CD4-positive, CD25-positive, alpha-beta regulatory T cell (primary cell): ENCODE data around the gene LIPC. TPM values are rescaled to one million over a fixed set of nuclear protein-coding genes. Genes with fewer than 3 reads are reported as not detected.
A peak's percentile ranks its signal among the peaks of the same experiment; 100 is the strongest.

Experiments
- ATAC-seq, 2 donors: fragments of 150-1000 bp; cut with Tn5 transposase; one replicate each; pipeline ENCODE4 v1.10.0; 2021; ENCODE audit warnings: low read depth in 2 of 2, moderate number of reproducible peaks in 2 of 2, moderate library complexity in 1 of 2
- DNase-seq, 3 donors: peaks; one replicate each; pipeline versions ENCODE4 v3.0.0 to v3.0.0-alpha.2; 2012 to 2022; ENCODE audit warnings: mixed read lengths in 1 of 3
- H3K27ac ChIP-seq: one replicate; pipeline ENCODE4 v1.7.0; 2013; ENCODE audit warnings: mild to moderate bottlenecking, low read length; ENCODE audit not compliant: insufficient read depth, poor library complexity, severe bottlenecking
- H3K27me3 ChIP-seq: one replicate; pipeline ENCODE4 v1.7.0; 2013; ENCODE audit warnings: low read length; ENCODE audit not compliant: control insufficient read depth, insufficient read depth
- H3K36me3 ChIP-seq: one replicate; pipeline ENCODE4 v1.7.0; 2013; ENCODE audit warnings: mild to moderate bottlenecking, low read length, moderate library complexity; ENCODE audit not compliant: control insufficient read depth, insufficient read depth
- H3K4me1 ChIP-seq: 2 replicates; pipeline ENCODE4 v1.7.0; 2013; ENCODE audit warnings: mild to moderate bottlenecking, low read length; ENCODE audit not compliant: insufficient read depth, control insufficient read depth, poor library complexity, severe bottlenecking
- H3K4me3 ChIP-seq: one replicate; pipeline ENCODE4 v1.7.0; 2013; ENCODE audit warnings: low read depth, mild to moderate bottlenecking, low read length, moderate library complexity
- H3K9me3 ChIP-seq, 2 experiments: 1 replicate in 1 of 2; 2 replicates in 1 of 2; pipeline ENCODE4 v1.7.0; 2013; ENCODE audit warnings: low read length in 2 of 2, mild to moderate bottlenecking in 1 of 2, moderate library complexity in 1 of 2; ENCODE audit not compliant: control insufficient read depth in 2 of 2
- H3K27ac Mint-ChIP-seq, 3 donors: one replicate each; pipeline ENCODE4 v1.8.0; 2020 to 2022; ENCODE audit warnings: mild to moderate bottlenecking in 3 of 3, mixed read lengths in 3 of 3, moderate library complexity in 2 of 3
- H3K27me3 Mint-ChIP-seq: one replicate; pipeline ENCODE4 v1.8.0; 2022; ENCODE audit warnings: mild to moderate bottlenecking, mixed read lengths
- H3K36me3 Mint-ChIP-seq: one replicate; pipeline ENCODE4 v1.8.0; 2020; ENCODE audit warnings: mixed read lengths
- H3K4me1 Mint-ChIP-seq, 4 donors: one replicate each; pipeline ENCODE4 v1.8.0; 2020 to 2022; ENCODE audit warnings: mixed read lengths in 4 of 4, mild to moderate bottlenecking in 1 of 4
- H3K4me3 Mint-ChIP-seq, 4 donors: one replicate each; pipeline ENCODE4 v1.8.0; 2020 to 2022; ENCODE audit warnings: mild to moderate bottlenecking in 4 of 4, mixed read lengths in 4 of 4, moderate library complexity in 3 of 4
- H3K9me3 Mint-ChIP-seq, 7 donors: one replicate each; pipeline ENCODE4 v1.8.0; 2020 to 2022; ENCODE audit warnings: mixed read lengths in 7 of 7, mild to moderate bottlenecking in 3 of 7, moderate library complexity in 2 of 7
- polyA plus RNA-seq, 4 donors: library from polyadenylated mRNA; unstranded; fragments of 300-500 nt; fragmentation: Illumina TruSeq; gene quantifications; one replicate each; pipeline ENCODE4 v1.2.3, GENCODE V29; 2021
- total RNA-seq: library from RNA; stranded (reverse); gene quantifications from one replicate; pipeline ENCODE4 v1.2.3, GENCODE V29; 2022

Gene LIPC
- total and polyA plus RNA-seq, 5 donors from 2014 or later = 0.54 to 1.7 (median 1.6) TPM

DNA sequence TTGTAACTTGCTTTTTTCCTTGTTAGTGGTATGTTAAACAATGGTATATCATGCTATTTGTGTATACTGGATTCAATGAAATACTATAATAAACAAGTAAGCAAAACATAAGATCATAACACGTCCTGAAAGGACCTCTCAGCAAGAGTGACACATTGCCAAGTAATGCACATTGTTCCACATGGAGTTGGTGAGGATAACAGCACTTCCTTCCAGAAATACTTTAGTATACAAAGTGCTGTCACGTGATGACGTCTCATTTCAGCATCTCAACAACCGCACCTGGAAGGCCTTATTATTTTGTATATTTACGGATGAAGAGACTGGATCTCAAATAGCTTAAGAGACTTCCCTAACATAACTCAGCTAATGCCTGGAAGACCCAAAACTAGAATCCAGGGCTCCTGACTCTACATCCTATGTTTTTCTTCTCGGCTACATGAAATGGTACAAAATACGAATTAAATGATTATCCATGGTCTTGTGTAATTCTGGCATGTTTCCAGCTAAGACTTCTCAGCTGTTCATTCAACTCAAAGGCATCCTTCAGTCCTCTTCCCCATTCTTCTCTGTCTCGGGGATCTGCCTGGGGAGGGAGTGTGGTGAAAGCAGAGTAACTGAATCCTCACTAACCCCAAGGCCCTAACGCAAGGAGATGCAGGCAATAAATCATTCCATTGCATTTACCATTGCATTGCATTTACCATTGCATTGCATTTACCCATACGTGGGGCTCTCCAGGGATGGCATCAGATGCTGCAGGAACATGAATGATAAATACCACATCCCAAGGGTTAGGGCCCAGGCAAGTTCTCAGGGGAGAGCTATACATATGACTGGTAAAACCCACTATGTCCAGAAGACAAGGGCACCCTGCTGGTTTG lies 79.2 kb downstream of the LIPC start:
- H3K4me3 Mint-ChIP-seq = no peak overlapping the region
- Histone ChIP-seq H3K27me3 (no peaks in the 10 kb centered on the region), H3K27ac (no peak overlapping the region), H3K4me3 (no peak overlapping the region), H3K36me3 (no peaks in the 10 kb centered on the region), H3K9me3 (no peaks in the 10 kb centered on the region), H3K4me1 (peaks cover 6% of the 10 kb centered on the region)
- no peaks in the 10 kb centered on the region for H3K36me3 Mint-ChIP-seq
- H3K27ac Mint-ChIP-seq = no peak overlapping the region
- no peaks in the 10 kb centered on the region for H3K27me3 Mint-ChIP-seq
- DNase-seq (no peak), ATAC-seq (no peak)
- H3K4me1 Mint-ChIP-seq = peaks cover 9 to 25% (median 19%) of the 10 kb centered on the region in 4 donors
- peaks cover 0 to 1% (median 0%) of the 10 kb centered on the region in 7 donors for H3K9me3 Mint-ChIP-seq

DNA sequence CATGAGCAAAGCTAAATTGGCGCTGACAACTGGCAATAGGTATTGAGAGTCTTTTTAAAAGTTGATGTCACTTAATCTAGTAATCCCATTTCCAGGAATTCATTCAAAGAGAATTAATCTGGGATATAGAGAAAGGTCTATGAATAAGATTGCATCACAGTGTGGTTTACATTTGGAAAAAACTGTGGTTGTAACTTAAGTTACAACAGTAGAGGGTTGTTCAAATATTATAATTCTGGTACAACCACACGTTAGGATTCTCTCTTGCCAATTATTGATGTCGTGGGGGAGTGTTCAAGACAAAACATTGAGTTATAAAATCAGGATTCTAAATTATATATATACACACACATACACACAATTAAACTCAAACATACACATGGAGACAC lies 79.8 kb downstream of the LIPC start:
- Histone ChIP-seq H3K9me3 (no peaks in the 10 kb centered on the region), H3K4me1 (no peaks in the 10 kb centered on the region), H3K4me3 (no peak overlapping the region), H3K27me3 (no peaks in the 10 kb centered on the region), H3K27ac (no peak overlapping the region), H3K36me3 (no peaks in the 10 kb centered on the region)
- H3K4me3 Mint-ChIP-seq = no peak overlapping the region
- H3K4me1 Mint-ChIP-seq = peaks cover 7 to 25% (median 18%) of the 10 kb centered on the region in 4 donors
- H3K27ac Mint-ChIP-seq = no peak overlapping the region
- H3K36me3 Mint-ChIP-seq = peaks cover 4% of the 10 kb centered on the region
- ATAC-seq = no peak
- peaks cover 0 to 3% (median 0%) of the 10 kb centered on the region in 7 donors for H3K9me3 Mint-ChIP-seq
- no peaks in the 10 kb centered on the region for H3K27me3 Mint-ChIP-seq
- DNase-seq = no peak

DNA sequence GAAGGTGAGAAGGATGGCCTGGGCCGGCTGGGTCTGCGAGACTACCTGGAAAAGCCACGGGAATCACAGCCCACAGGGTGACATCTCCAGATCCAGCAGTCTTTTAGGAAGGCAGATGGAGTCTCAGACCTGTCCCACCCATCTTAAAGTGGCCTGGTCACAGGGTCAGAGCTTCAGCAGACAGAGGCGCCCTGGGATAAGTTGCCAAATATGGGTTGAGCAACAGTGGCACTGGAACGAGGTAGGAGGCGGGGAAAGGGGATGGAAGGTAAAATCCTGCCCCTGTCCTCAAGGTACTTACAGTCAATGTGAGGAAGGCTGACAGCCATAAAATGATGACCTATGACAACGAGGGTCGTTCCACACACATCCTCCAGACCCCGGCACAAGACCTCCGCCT lies 80.7 kb downstream of the LIPC start:
- no peak for DNase-seq
- H3K36me3 ChIP-seq = no peaks in the 10 kb centered on the region
- peaks cover 11 to 29% (median 20%) of the 10 kb centered on the region in 4 donors for H3K4me1 Mint-ChIP-seq
- no peak for ATAC-seq
- peaks cover 4% of the 10 kb centered on the region for H3K36me3 Mint-ChIP-seq
- H3K4me1 ChIP-seq = peaks cover 5% of the 10 kb centered on the region
- H3K4me3 Mint-ChIP-seq = no peak overlapping the region
- peaks cover 0 to 5% (median 0%) of the 10 kb centered on the region in 7 donors for H3K9me3 Mint-ChIP-seq
- no peak overlapping the region for H3K27ac Mint-ChIP-seq
- no peaks in the 10 kb centered on the region for H3K27me3 ChIP-seq
- no peaks in the 10 kb centered on the region for H3K9me3 ChIP-seq
- H3K27ac ChIP-seq = no peak overlapping the region
- no peak overlapping the region for H3K4me3 ChIP-seq
- H3K27me3 Mint-ChIP-seq = no peaks in the 10 kb centered on the region

DNA sequence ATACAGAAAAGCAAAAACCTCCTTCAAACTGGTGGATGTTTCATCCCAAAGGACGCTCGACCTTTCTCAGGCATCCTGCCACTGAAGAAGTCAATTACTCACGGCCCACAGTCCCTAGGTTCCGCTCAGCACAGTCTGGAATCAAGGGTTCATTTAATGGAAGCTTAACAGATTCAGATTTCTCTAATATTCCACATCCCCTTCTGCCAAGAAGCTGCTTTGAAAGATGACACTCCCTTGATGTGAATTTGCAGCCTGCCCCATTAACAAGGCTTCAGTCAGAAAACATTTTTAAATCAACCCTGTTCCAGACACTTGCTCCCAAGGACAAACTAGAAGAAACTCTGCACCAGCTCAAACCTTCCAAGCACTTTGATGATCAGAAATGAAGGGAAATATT lies 81.2 kb downstream of the LIPC start:
- H3K27ac ChIP-seq = no peak overlapping the region
- H3K9me3 ChIP-seq = no peaks in the 10 kb centered on the region
- peaks cover 10% of the 10 kb centered on the region for H3K4me1 ChIP-seq
- no peak overlapping the region for H3K27ac Mint-ChIP-seq
- peaks cover 0 to 5% (median 0%) of the 10 kb centered on the region in 7 donors for H3K9me3 Mint-ChIP-seq
- H3K4me3 Mint-ChIP-seq = no peak overlapping the region
- H3K36me3 ChIP-seq = no peaks in the 10 kb centered on the region
- DNase-seq (no peak), ATAC-seq (no peak)
- no peaks in the 10 kb centered on the region for H3K27me3 ChIP-seq
- H3K36me3 Mint-ChIP-seq = peaks cover 4% of the 10 kb centered on the region
- no peak overlapping the region for H3K4me3 ChIP-seq
- peaks cover 13 to 34% (median 22%) of the 10 kb centered on the region in 4 donors for H3K4me1 Mint-ChIP-seq
- H3K27me3 Mint-ChIP-seq = no peaks in the 10 kb centered on the region

DNA sequence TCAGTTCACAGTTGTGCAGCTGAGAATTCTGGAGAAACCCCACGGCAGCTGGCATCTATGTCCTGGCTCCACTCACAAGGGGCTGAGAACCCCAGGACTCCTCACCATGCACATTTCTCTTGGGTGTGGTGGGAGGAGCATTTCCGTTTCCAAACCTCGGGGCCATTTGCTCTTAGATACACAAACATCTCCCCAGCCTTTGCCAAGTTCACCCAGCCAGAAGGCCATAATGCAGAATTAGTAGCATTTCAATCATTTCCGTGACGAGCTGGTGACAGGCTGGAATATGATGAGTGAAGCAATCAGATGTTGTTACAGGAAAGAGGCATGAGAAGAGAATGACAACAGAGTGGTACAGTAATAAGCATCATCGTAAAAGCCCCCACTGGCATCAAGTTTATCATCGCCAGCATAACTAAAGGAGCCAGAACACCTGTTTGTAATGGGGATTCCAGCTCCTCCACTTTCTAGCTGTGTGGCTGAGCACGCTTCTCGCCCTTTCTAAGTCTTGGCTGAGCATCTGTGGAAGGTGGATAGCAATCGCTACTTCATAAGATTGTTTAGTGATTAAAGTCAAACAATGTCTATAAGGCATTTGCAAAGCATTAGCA lies 82.0 kb downstream of the LIPC start:
- H3K4me1 Mint-ChIP-seq = peaks cover 19 to 42% (median 24%) of the 10 kb centered on the region in 4 donors
- peaks cover 0 to 5% (median 0%) of the 10 kb centered on the region in 7 donors for H3K9me3 Mint-ChIP-seq
- H3K4me1 ChIP-seq = peaks cover 11% of the 10 kb centered on the region
- H3K36me3 ChIP-seq = no peaks in the 10 kb centered on the region
- H3K27me3 Mint-ChIP-seq = no peaks in the 10 kb centered on the region
- DNase-seq (no peak), ATAC-seq (no peak)
- H3K27me3 ChIP-seq = no peaks in the 10 kb centered on the region
- H3K9me3 ChIP-seq = no peaks in the 10 kb centered on the region
- H3K27ac ChIP-seq = no peak overlapping the region
- no peak overlapping the region for H3K27ac Mint-ChIP-seq
- H3K4me3 Mint-ChIP-seq = no peak overlapping the region
- peaks cover 4% of the 10 kb centered on the region for H3K36me3 Mint-ChIP-seq
- H3K4me3 ChIP-seq = no peak overlapping the region

DNA sequence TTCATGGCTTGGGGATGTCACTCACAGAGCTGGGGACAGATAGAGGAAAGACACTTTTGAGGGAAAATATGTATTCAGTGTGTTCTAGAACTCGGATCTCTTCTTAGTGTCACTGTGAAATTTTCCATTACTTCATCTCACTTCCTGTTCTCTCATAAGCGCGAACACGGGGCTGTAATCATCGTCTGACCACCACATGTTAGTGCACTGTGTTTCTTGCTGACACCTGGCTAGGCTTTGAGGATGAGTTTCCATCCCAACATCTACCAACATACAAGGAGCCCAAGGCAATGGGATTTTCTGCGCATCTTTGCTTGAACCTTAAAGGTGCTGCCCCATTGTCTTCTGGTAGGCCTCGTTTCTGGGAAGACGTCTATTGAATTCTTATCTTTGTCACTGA lies 84.0 kb downstream of the LIPC start:
- H3K36me3 ChIP-seq = no peaks in the 10 kb centered on the region
- ATAC-seq (no peak), DNase-seq (peak in 1 of 3 donors; percentile 71)
- H3K4me3 ChIP-seq = no peak overlapping the region
- Mint-ChIP-seq H3K36me3 (peaks cover 4% of the 10 kb centered on the region), H3K9me3 (peaks cover 0 to 5% (median 0%) of the 10 kb centered on the region in 7 donors), H3K27ac (peak overlapping the region; percentile 54 to 85 (median 74)), H3K27me3 (no peaks in the 10 kb centered on the region), H3K4me3 (peak overlapping the region in 3 of 4 donors; percentile 3 to 41 (median 8)), H3K4me1 (peaks cover 19 to 58% (median 24%) of the 10 kb centered on the region in 4 donors)
- peaks cover 14% of the 10 kb centered on the region for H3K4me1 ChIP-seq
- no peaks in the 10 kb centered on the region for H3K27me3 ChIP-seq
- no peaks in the 10 kb centered on the region for H3K9me3 ChIP-seq
- H3K27ac ChIP-seq = no peak overlapping the region

DNA sequence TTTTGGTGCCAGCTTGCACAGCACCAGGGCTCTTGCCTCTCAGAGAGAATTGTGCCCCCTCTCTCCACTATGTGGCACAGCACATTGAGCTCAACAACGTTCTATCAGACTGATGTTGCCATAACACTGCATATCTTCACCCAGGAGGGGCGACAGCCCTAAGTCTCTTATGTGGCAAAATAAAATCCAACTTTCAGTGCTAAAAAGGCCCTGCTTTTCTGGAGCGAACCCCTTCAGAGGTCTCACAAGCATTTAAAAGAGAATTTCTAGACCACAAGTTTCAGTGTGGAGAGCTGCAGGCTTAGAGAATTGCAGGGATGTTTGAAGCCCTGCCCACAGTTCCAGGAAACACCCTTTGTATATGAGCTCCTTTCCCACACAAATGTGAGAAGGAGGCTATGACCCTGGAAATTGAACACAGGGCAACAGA lies 85.5 kb downstream of the LIPC start:
- peak; percentile 9 to 47 for ATAC-seq
- H3K36me3 ChIP-seq = no peaks in the 10 kb centered on the region
- peaks cover 14% of the 10 kb centered on the region for H3K4me1 ChIP-seq
- DNase-seq = peak in 1 of 3 donors; percentile 80
- peaks cover 0 to 5% (median 0%) of the 10 kb centered on the region in 7 donors for H3K9me3 Mint-ChIP-seq
- H3K4me1 Mint-ChIP-seq = peaks cover 19 to 58% (median 24%) of the 10 kb centered on the region in 4 donors
- H3K4me3 ChIP-seq = no peak overlapping the region
- no peaks in the 10 kb centered on the region for H3K9me3 ChIP-seq
- H3K27ac Mint-ChIP-seq = peak overlapping the region; percentile 7 to 84 (median 68)
- peaks cover 4% of the 10 kb centered on the region for H3K36me3 Mint-ChIP-seq
- no peak overlapping the region for H3K27ac ChIP-seq
- H3K4me3 Mint-ChIP-seq = peak overlapping the region in 2 of 4 donors; percentile 38 to 40
- H3K27me3 Mint-ChIP-seq = no peaks in the 10 kb centered on the region
- H3K27me3 ChIP-seq = no peaks in the 10 kb centered on the region
